IMR-90 (cell line): ENCODE results near the gene EVPL. TPM values are rescaled to one million over a fixed set of nuclear protein-coding genes. Genes with fewer than 3 reads are reported as not detected.

Source experiments
- ATAC-seq: fragments of 200-7000 bp; cut with Tn5 transposase; 2 replicates; pipeline ENCODE4 v1.9.1; 2020; ENCODE audit warnings: low read depth, mild to moderate bottlenecking, moderate library complexity
- BruUV-seq: library from RNA; stranded (reverse); fragments of 400-500 nt; replicated peaks from 2 replicates; lab custom pipeline; 2021; lab: Mats Ljungman, UMichigan
- CTCF ChIA-PET: fragments of 300-600 bp; formaldehyde crosslinking; extraction: SDS; loops from one replicate; lab custom pipeline; 2021; ENCODE audit warnings: antibody characterized with exemption; lab: Yijun Ruan, JAX
- POLR2A ChIA-PET: fragments of 300-600 bp; sonication (Branson Sonifier 250); formaldehyde crosslinking; loops from one replicate; lab custom pipeline; 2022; ENCODE audit warnings: antibody characterized with exemption; ENCODE audit not compliant: unreplicated experiment; lab: Charles Lee
- DNase-seq: peaks from one replicate; pipeline ENCODE4 v3.0.0; 2013
- H2AFZ ChIP-seq: replicated peaks from 2 replicates; pipeline ENCODE3; 2013; ENCODE audit warnings: low read length, mild to moderate bottlenecking; ENCODE audit not compliant: poor library complexity
- H2AK5ac ChIP-seq: 2 replicates; pipeline ENCODE4 v1.6.1; 2013; ENCODE audit warnings: low read depth, low read length, inconsistent platforms
- H2AK9ac ChIP-seq: replicated peaks from 2 replicates; pipeline ENCODE3; 2013; ENCODE audit warnings: mild to moderate bottlenecking, low read depth, low read length, moderate library complexity; ENCODE audit not compliant: poor library complexity
- H2BK120ac ChIP-seq: 2 replicates; pipeline ENCODE4 v1.6.1; 2013; ENCODE audit warnings: low read depth, low read length, inconsistent platforms
- H2BK15ac ChIP-seq: 3 replicates; pipeline ENCODE4 v1.6.1; 2013; ENCODE audit warnings: low read depth, low read length, inconsistent platforms
- H2BK20ac ChIP-seq: 2 replicates; pipeline ENCODE4 v1.6.1; 2013; ENCODE audit warnings: low read depth, mild to moderate bottlenecking, inconsistent platforms, low read length, moderate library complexity
- H2BK5ac ChIP-seq: 2 replicates; pipeline ENCODE4 v1.6.1; 2013; ENCODE audit warnings: mild to moderate bottlenecking, low read depth, low read length, inconsistent platforms; ENCODE audit not compliant: poor library complexity, severe bottlenecking
- H3K14ac ChIP-seq: replicated peaks from 2 replicates; pipeline ENCODE4 v1.6.1; 2013; ENCODE audit warnings: low read depth, low read length, inconsistent platforms
- H3K18ac ChIP-seq: 2 replicates; pipeline ENCODE4 v1.6.1; 2013; ENCODE audit warnings: low read depth, low read length, control low read depth
- H3K23ac ChIP-seq: 2 replicates; pipeline ENCODE4 v1.6.1; 2013; ENCODE audit warnings: low read depth, low read length, inconsistent platforms
- H3K27ac ChIP-seq: 2 replicates; pipeline ENCODE4 v1.5.1; 2013; ENCODE audit warnings: mild to moderate bottlenecking, control low read depth, low read length; ENCODE audit not compliant: insufficient read depth
- H3K27me3 ChIP-seq: 2 replicates; pipeline ENCODE4 v1.6.1; 2013; ENCODE audit warnings: low read length; ENCODE audit not compliant: control insufficient read depth, insufficient read depth
- H3K36me3 ChIP-seq: 2 replicates; pipeline ENCODE4 v1.6.1; 2013; ENCODE audit warnings: low read length, mixed read lengths; ENCODE audit not compliant: control insufficient read depth, insufficient read depth
- H3K4ac ChIP-seq: 2 replicates; pipeline ENCODE4 v1.6.1; 2013; ENCODE audit warnings: low read depth, low read length, inconsistent platforms
- H3K4me1 ChIP-seq: 2 replicates; pipeline ENCODE4 v1.6.1; 2013; ENCODE audit warnings: low read length, mixed read lengths; ENCODE audit not compliant: control insufficient read depth, insufficient read depth
- H3K4me2 ChIP-seq: 2 replicates; pipeline ENCODE4 v1.6.1; 2013; ENCODE audit warnings: low read depth, mild to moderate bottlenecking, control low read depth, low read length, moderate library complexity
- H3K4me3 ChIP-seq: 2 replicates; pipeline ENCODE4 v1.5.1; 2013; ENCODE audit warnings: low read depth, mild to moderate bottlenecking, control low read depth, low read length, moderate library complexity; ENCODE audit not compliant: insufficient read depth
- H3K56ac ChIP-seq: 2 replicates; pipeline ENCODE4 v1.6.1; 2013; ENCODE audit warnings: low read length, inconsistent platforms; ENCODE audit not compliant: insufficient read depth; ENCODE audit errors: extremely low read depth
- H3K79me1 ChIP-seq, 2 experiments: 2 replicates each; pipeline ENCODE4 v1.6.1; 2013; ENCODE audit warnings: low read length in 2 of 2, inconsistent platforms in 1 of 2, low read depth in 1 of 2
- H3K9ac ChIP-seq: 2 replicates; pipeline ENCODE4 v1.6.1; 2013; ENCODE audit warnings: low read depth, low read length, control low read depth
- H3K9me1 ChIP-seq: 2 replicates; pipeline ENCODE4 v1.6.1; 2013; ENCODE audit warnings: low read length, inconsistent platforms; ENCODE audit not compliant: insufficient read depth
- H3K9me3 ChIP-seq: 2 replicates; pipeline ENCODE4 v1.6.1; 2013; ENCODE audit warnings: low read length; ENCODE audit not compliant: control insufficient read depth, insufficient read depth
- H4K20me1 ChIP-seq: 2 replicates; pipeline ENCODE4 v1.6.1; 2013; ENCODE audit warnings: low read length, inconsistent platforms; ENCODE audit not compliant: insufficient read depth
- H4K5ac ChIP-seq: 2 replicates; pipeline ENCODE4 v1.6.1; 2013; ENCODE audit warnings: mild to moderate bottlenecking, low read depth, low read length, control low read depth
- H4K8ac ChIP-seq, 2 experiments: 2 replicates each; pipeline ENCODE4 v1.6.1; 2013; ENCODE audit warnings: low read depth in 2 of 2, low read length in 2 of 2, control low read depth in 1 of 2, inconsistent platforms in 1 of 2
- H4K91ac ChIP-seq: 2 replicates; pipeline ENCODE4 v1.6.1; 2013; ENCODE audit warnings: low read depth, low read length, inconsistent platforms; ENCODE audit not compliant: insufficient read depth
- BHLHE40 ChIP-seq: fragments of 150-350 bp; IDR thresholded peaks from 2 replicates; pipeline ENCODE4 v1.6.1; 2016; ENCODE audit warnings: mild to moderate bottlenecking, low read depth, low read length
- CEBPB ChIP-seq: IDR thresholded peaks from 2 replicates; pipeline ENCODE4 v1.6.1; 2012; ENCODE audit warnings: low read depth, low read length, improper control_type of control experiment
- CTCF ChIP-seq: conservative IDR thresholded peaks from 2 replicates; pipeline ENCODE4 v1.5.1; 2012; ENCODE audit warnings: mild to moderate bottlenecking, low read depth, low read length, improper control_type of control experiment
- FOS ChIP-seq: fragments of 150-350 bp; IDR thresholded peaks from 2 replicates; pipeline ENCODE4 v1.6.1; 2016; ENCODE audit warnings: low read depth, low read length
- MAFK ChIP-seq: IDR thresholded peaks from 2 replicates; pipeline ENCODE4 v1.6.1; 2012; ENCODE audit warnings: low read depth, low read length, improper control_type of control experiment
- MXI1 ChIP-seq: IDR thresholded peaks from 2 replicates; pipeline ENCODE4 v1.6.1; 2012; ENCODE audit warnings: low read depth, mild to moderate bottlenecking, low read length, moderate library complexity, borderline replicate concordance
- NFE2L2 ChIP-seq: fragments of 150-350 bp; IDR thresholded peaks from 2 replicates; pipeline ENCODE4 v1.6.1; 2016; ENCODE audit warnings: low read depth, mild to moderate bottlenecking, low read length
- POLR2A ChIP-seq: IDR thresholded peaks from 2 replicates; pipeline ENCODE4 v1.6.1; 2012; ENCODE audit warnings: mild to moderate bottlenecking, low read depth, low read length
- RAD21 ChIP-seq: IDR thresholded peaks from 2 replicates; pipeline ENCODE4 v1.6.1; 2012; ENCODE audit warnings: low read length, improper control_type of control experiment
- RCOR1 ChIP-seq: IDR thresholded peaks from 2 replicates; pipeline ENCODE4 v1.6.1; 2012; ENCODE audit warnings: mild to moderate bottlenecking, low read length, improper control_type of control experiment; ENCODE audit not compliant: insufficient replicate concordance
- RFX5 ChIP-seq: IDR thresholded peaks from 2 replicates; pipeline ENCODE4 v1.8.0; 2012; ENCODE audit warnings: low read depth, mild to moderate bottlenecking, low read length, moderate library complexity
- SMC3 ChIP-seq: fragments of 150-350 bp; IDR thresholded peaks from 2 replicates; pipeline ENCODE4 v1.6.1; 2016; ENCODE audit warnings: low read depth, mild to moderate bottlenecking, antibody characterized with exemption, low read length, moderate library complexity
- USF2 ChIP-seq: fragments of 150-350 bp; IDR thresholded peaks from 2 replicates; pipeline ENCODE4 v1.6.1; 2017; ENCODE audit warnings: mild to moderate bottlenecking, antibody characterized with exemption, low read length, low read depth
- WGBS, 2 experiments: methylation state at CpG; one replicate each; pipeline versions ENCODE4 v1.1.5 to v1.1.7; 2013; ENCODE audit warnings: missing lambda C conversion rate in 2 of 2; ENCODE audit not compliant: insufficient read length in 1 of 2; ENCODE audit errors: extremely low coverage in 2 of 2; 5-methylcytosine and 5-hydroxymethylcytosine counted together
- dilution Hi-C: fragments of 300-500 bp; cut with HindIII; formaldehyde crosslinking; loops from one replicate; pipeline ENCODE4 v1.14.3; 2018; ENCODE audit warnings: low sequenced_read_pairs; ENCODE audit not compliant: unreplicated experiment
- in situ Hi-C: fragments of 300-500 bp; cut with MboI; formaldehyde crosslinking; loops from 3 replicates; pipeline ENCODE4 v1.14.3; 2019; ENCODE audit warnings: low sequenced_read_pairs, inconsistent platforms, mixed read lengths
- intact Hi-C: fragments of 100-400 bp; cut with micrococcal nuclease; formaldehyde crosslinking; loops from 2 replicates; pipeline ENCODE4 v1.10.0; 2022
- polyA plus RNA-seq, 3 experiments: library from polyadenylated mRNA; depleted of rRNA; stranded (reverse); fragments of >200 nt; gene quantifications; 2 replicates each; pipeline ENCODE4 v1.2.3, GENCODE V29; 2012; ENCODE audit warnings: low replicate concordance in 1 of 3
- total RNA-seq: library from RNA; depleted of rRNA; stranded (reverse); fragments of >200 nt; gene quantifications from 2 replicates; pipeline ENCODE4 v1.2.3, GENCODE V29; 2012

Gene EVPL
- total and polyA plus RNA-seq, 2 of the 4 experiments (the other 2 are of a cell fraction), result not detected

DNA sequence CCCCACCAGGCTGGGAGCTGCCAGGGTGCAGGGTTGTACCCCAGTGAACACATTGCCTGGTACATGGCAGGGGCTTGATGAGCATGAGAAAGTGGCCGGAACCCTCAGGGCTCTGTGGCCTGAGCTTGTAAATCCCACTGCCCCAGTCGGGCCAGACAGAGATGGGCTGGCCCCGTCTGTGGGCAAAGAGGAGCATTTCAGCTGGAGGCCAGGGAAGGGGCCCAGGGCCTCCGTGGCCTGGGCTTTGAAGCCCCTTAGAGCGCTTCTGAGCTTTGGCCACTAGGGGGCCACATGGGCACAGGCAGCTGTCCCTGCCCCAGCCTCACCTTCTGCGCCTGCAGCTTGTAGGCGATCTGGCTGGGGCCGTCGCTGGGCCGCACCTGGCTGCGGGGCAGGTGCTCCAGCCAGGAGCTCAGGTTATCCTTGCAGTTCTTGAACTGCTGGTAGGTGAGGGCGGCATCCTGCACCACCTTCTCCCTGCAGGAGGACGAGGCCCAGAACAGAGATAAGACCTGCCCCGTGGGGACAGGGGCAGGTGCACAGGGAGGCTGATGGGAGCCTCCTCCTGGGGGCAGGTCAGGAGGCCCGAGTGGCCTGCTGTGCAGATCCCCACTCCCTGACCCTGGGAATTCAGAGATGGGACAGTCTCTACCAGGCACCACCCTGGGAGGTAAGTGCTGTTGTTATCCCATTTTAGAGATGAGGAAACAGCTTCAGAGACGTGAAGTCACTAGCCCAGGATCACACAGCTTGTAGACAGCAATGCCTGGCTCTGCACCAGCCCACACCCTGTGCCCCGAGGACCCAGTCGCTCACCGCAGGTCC lies 12.8 kb downstream of the EVPL start:
- Histone ChIP-seq H3K14ac (peak overlapping the region; percentile 15; the same call in 1 of the 2 replicates), H3K79me1 (no peaks in the 10 kb centered on the region), H3K4me3 (no peak overlapping the region), H4K20me1 (no peaks in the 10 kb centered on the region), H2AK9ac (peak overlapping the region; percentile 23), H3K4me2 (no peak overlapping the region), H4K8ac (no peak overlapping the region; a peak in 1 of 4 replicates), H2BK20ac (no peak overlapping the region), H3K9ac (no peak overlapping the region), H2BK5ac (no peak overlapping the region), H3K56ac (no peak overlapping the region), H2BK120ac (no peak overlapping the region), H3K27ac (no peak overlapping the region), H3K27me3 (peaks cover 22% of the 10 kb centered on the region; the same call in 1 of the 2 replicates), H3K4me1 (peaks cover 7% of the 10 kb centered on the region), H3K36me3 (no peaks in the 10 kb centered on the region), H3K4ac (0 out of 2 replicates have a peak overlapping the region, but pooled peaks have one; percentile 51), H2AK5ac (peak overlapping the region; percentile 56; the same call in 1 of the 2 replicates), H3K9me3 (no peaks in the 10 kb centered on the region), H3K18ac (no peak overlapping the region), H2AFZ (peak overlapping the region; percentile 83), H3K9me1 (no peaks in the 10 kb centered on the region), H3K23ac (no peak overlapping the region), H4K91ac (no peak overlapping the region), H4K5ac (no peak overlapping the region), H2BK15ac (no peak overlapping the region)
- ATAC-seq (peak; percentile 99), DNase-seq (peak; percentile 58)
- BruUV-seq, result no TSS peak
- dilution Hi-C loops (no loop called here), in situ Hi-C loops (loop anchor here (10.0 kb wide), 1 partner anchor 280 kb away; no protein-coding TSS in a partner anchor), intact Hi-C loops (loop anchor here (1.0 kb wide), 1 partner anchor 133 kb away; no protein-coding TSS in a partner anchor)
- ChIA-PET POLR2A (no interaction called here), CTCF (interaction anchor here (0.9 to 1.2 kb wide), 9 partner anchors 9 to 265 kb away, joined by 3 to 6 read pairs (median 3); partner anchors contain the start of genes MRPL38, SRP68 and WBP2)
- 31% methylated on average over 12 of the region's 19 CpGs; no CpG with 5 or more reads in 1 of the 2 experiments for WGBS, 2 experiments
- TF ChIP-seq FOS, result no peak
- no peak for TF ChIP-seq BHLHE40
- no peak for TF ChIP-seq POLR2A
- TF ChIP-seq CEBPB, result no peak
- TF ChIP-seq USF2, result no peak
- TF ChIP-seq CTCF, result peak; percentile 82
- TF ChIP-seq RCOR1, result no peak
- TF ChIP-seq NFE2L2, result no peak
- peak; percentile 62 for TF ChIP-seq SMC3
- no peak for TF ChIP-seq RFX5
- no peak for TF ChIP-seq MXI1
- TF ChIP-seq MAFK, result no peak
- peak; percentile 79 for TF ChIP-seq RAD21
